H1 (cell line): ENCODE results near the gene IL17RD. TPM values are rescaled to one million over a fixed set of nuclear protein-coding genes. Genes with fewer than 3 reads are reported as not detected.

ENCODE experiments used
- CTCF ChIA-PET: fragments of 300-600 bp; sonication (Branson Sonifier 250); formaldehyde crosslinking; loops from one replicate; lab custom pipeline; 2021; ENCODE audit not compliant: partially characterized antibody; lab: Charles Lee
- POLR2A ChIA-PET: fragments of 300-600 bp; sonication (Branson Sonifier 250); formaldehyde crosslinking; loops from one replicate; lab custom pipeline; 2021; ENCODE audit warnings: inconsistent platforms; ENCODE audit not compliant: partially characterized antibody; lab: Charles Lee
- DNase-seq, 2 experiments: peaks; one replicate each; pipeline versions ENCODE4 v3.0.0 to v3.0.0-alpha.2; 2010 to 2022; ENCODE audit warnings: low spot score in 2 of 2, low read depth in 1 of 2, mixed read lengths in 1 of 2
- FAIRE-seq: peaks from 2 replicates; lab custom pipeline; 2011; peaks lifted over from hg19 to GRCh38; lab: Jason Lieb, UNC
- H2AFZ ChIP-seq: 2 replicates; pipeline ENCODE4 v1.8.1; 2012; ENCODE audit warnings: low read length, inconsistent platforms
- H2AK5ac ChIP-seq: 2 replicates; pipeline ENCODE4 v1.6.1; 2013; ENCODE audit warnings: low read depth, low read length
- H2BK120ac ChIP-seq: replicated peaks from 2 replicates; pipeline ENCODE3; 2013; ENCODE audit warnings: low read depth, low read length, inconsistent platforms
- H2BK12ac ChIP-seq: 2 replicates; pipeline ENCODE4 v1.6.1; 2013; ENCODE audit warnings: low read depth, low read length
- H2BK15ac ChIP-seq: 2 replicates; pipeline ENCODE4 v1.6.1; 2013; ENCODE audit warnings: low read length
- H2BK20ac ChIP-seq: 2 replicates; pipeline ENCODE4 v1.6.1; 2013; ENCODE audit warnings: low read length
- H2BK5ac ChIP-seq: 2 replicates; pipeline ENCODE4 v1.6.1; 2013; ENCODE audit warnings: low read depth, low read length
- H3K14ac ChIP-seq: 2 replicates; pipeline ENCODE4 v1.6.1; 2013; ENCODE audit warnings: inconsistent platforms; ENCODE audit not compliant: insufficient read length
- H3K18ac ChIP-seq: 2 replicates; pipeline ENCODE4 v1.6.1; 2013; ENCODE audit warnings: low read length; ENCODE audit errors: extremely low read depth
- H3K23ac ChIP-seq: 2 replicates; pipeline ENCODE4 v1.6.1; 2013; ENCODE audit warnings: inconsistent platforms; ENCODE audit not compliant: insufficient read length
- H3K23me2 ChIP-seq: 2 replicates; pipeline ENCODE4 v1.6.1; 2013; ENCODE audit warnings: low read depth, low read length
- H3K27ac ChIP-seq: 2 replicates; pipeline ENCODE4 v1.6.1; 2011; ENCODE audit warnings: low read depth, low read length, inconsistent platforms
- H3K27me3 ChIP-seq, 4 experiments: replicated peaks in 1 of 4; 1 replicate in 1 of 4; 2 replicates in 3 of 4; pipeline versions ENCODE4 v1.6.1 to v1.8.1; 2011 to 2013; ENCODE audit warnings: low read length in 3 of 4, mild to moderate bottlenecking in 3 of 4, inconsistent platforms in 2 of 4, mixed read lengths in 2 of 4, moderate library complexity in 1 of 4; ENCODE audit not compliant: control insufficient read depth in 3 of 4, insufficient read depth in 3 of 4; ENCODE audit errors: extremely low read depth in 1 of 4
- H3K36me3 ChIP-seq, 4 experiments: 2 replicates each; pipeline versions ENCODE4 v1.6.1 to v1.8.1; 2011 to 2013; ENCODE audit warnings: mild to moderate bottlenecking in 4 of 4, low read length in 3 of 4, moderate library complexity in 2 of 4, control low read depth in 1 of 4, inconsistent platforms in 1 of 4; ENCODE audit not compliant: insufficient read depth in 4 of 4, control insufficient read depth in 2 of 4
- H3K4ac ChIP-seq: replicated peaks from 2 replicates; pipeline ENCODE3; 2013; ENCODE audit warnings: low read length, low read depth, mixed read lengths, inconsistent platforms; ENCODE audit not compliant: insufficient read length
- H3K4me1 ChIP-seq, 4 experiments: replicated peaks in 1 of 4; 1 replicate in 1 of 4; 2 replicates in 3 of 4; pipeline versions ENCODE4 v1.6.1 to v1.8.1; 2011 to 2013; ENCODE audit warnings: low read length in 3 of 4, inconsistent platforms in 2 of 4, mixed read lengths in 1 of 4; ENCODE audit not compliant: insufficient read depth in 4 of 4, control insufficient read depth in 3 of 4
- H3K4me2 ChIP-seq, 2 experiments: 2 replicates each; pipeline versions ENCODE4 v1.6.1 to v1.8.1; 2011 to 2013; ENCODE audit warnings: low read depth in 2 of 2, low read length in 2 of 2, control low read depth in 1 of 2, inconsistent platforms in 1 of 2, mild to moderate bottlenecking in 1 of 2; ENCODE audit not compliant: insufficient read depth in 1 of 2
- H3K4me3 ChIP-seq, 4 experiments: fragments of 200-600, 300-600 bp in 1 of 4; sonication (generic), shearing (Covaris generic), sonication (Bioruptor Twin) in 1 of 4; 2 replicates each; pipeline versions ENCODE4 v1.5.1 to v1.8.1; 2011 to 2016; ENCODE audit warnings: low read length in 4 of 4, low read depth in 3 of 4, control low read depth in 2 of 4, inconsistent platforms in 2 of 4, mild to moderate bottlenecking in 2 of 4, mixed read lengths in 1 of 4, moderate library complexity in 1 of 4; ENCODE audit not compliant: insufficient read depth in 2 of 4; ENCODE audit errors: extremely low read depth in 1 of 4
- H3K56ac ChIP-seq: replicated peaks from 2 replicates; pipeline ENCODE3; 2013; ENCODE audit warnings: low read depth, mild to moderate bottlenecking, mixed read lengths, low read length, inconsistent platforms; ENCODE audit not compliant: insufficient read length
- H3K79me1 ChIP-seq: 2 replicates; pipeline ENCODE4 v1.6.1; 2013; ENCODE audit warnings: low read depth, low read length, control low read depth
- H3K79me2 ChIP-seq, 2 experiments: 2 replicates each; pipeline versions ENCODE4 v1.6.1 to v1.8.1; 2012 to 2013; ENCODE audit warnings: low read length in 2 of 2, mild to moderate bottlenecking in 2 of 2, inconsistent platforms in 1 of 2; ENCODE audit not compliant: insufficient read depth in 2 of 2, control insufficient read depth in 1 of 2
- H3K9ac ChIP-seq, 4 experiments: replicated peaks in 1 of 4; 1 replicate in 1 of 4; 2 replicates in 3 of 4; pipeline versions ENCODE4 v1.6.1 to v1.8.1; 2011 to 2013; ENCODE audit warnings: low read depth in 3 of 4, low read length in 3 of 4, control low read depth in 2 of 4, mild to moderate bottlenecking in 2 of 4, moderate library complexity in 2 of 4, inconsistent platforms in 1 of 4; ENCODE audit errors: extremely low read depth in 1 of 4
- H3K9me3 ChIP-seq, 2 experiments: 2 replicates each; pipeline versions ENCODE4 v1.6.1 to v1.8.1; 2012 to 2013; ENCODE audit warnings: mild to moderate bottlenecking in 2 of 2, moderate library complexity in 2 of 2, control low read depth in 1 of 2, inconsistent platforms in 1 of 2, low read depth in 1 of 2, low read length in 1 of 2, mixed read lengths in 1 of 2; ENCODE audit not compliant: insufficient read depth in 2 of 2
- H4K20me1 ChIP-seq, 2 experiments: replicated peaks in 1 of 2; 2 replicates each; pipeline versions ENCODE3 to v1.8.1; 2011 to 2013; ENCODE audit warnings: inconsistent platforms in 2 of 2, low read length in 2 of 2, mild to moderate bottlenecking in 1 of 2; ENCODE audit not compliant: insufficient read depth in 2 of 2, control insufficient read depth in 1 of 2
- H4K5ac ChIP-seq: 2 replicates; pipeline ENCODE4 v1.6.1; 2013; ENCODE audit warnings: low read length, low read depth, mixed read lengths, inconsistent platforms; ENCODE audit not compliant: insufficient read length
- H4K8ac ChIP-seq: 2 replicates; pipeline ENCODE4 v1.8.0; 2013; ENCODE audit warnings: mild to moderate bottlenecking, moderate library complexity, low read length, inconsistent platforms; ENCODE audit not compliant: insufficient read depth; ENCODE audit errors: extremely low read depth
- H4K91ac ChIP-seq: replicated peaks from 2 replicates; pipeline ENCODE3; 2013; ENCODE audit warnings: low read length, mixed read lengths, inconsistent platforms; ENCODE audit not compliant: insufficient read length
- ATF2 ChIP-seq: IDR thresholded peaks from 2 replicates; pipeline ENCODE4 v1.6.1; 2012; ENCODE audit warnings: low read length, inconsistent platforms
- CREB1 ChIP-seq: IDR thresholded peaks from 2 replicates; pipeline ENCODE4 v1.6.1; 2012; ENCODE audit warnings: inconsistent platforms
- CTCF ChIP-seq, 3 experiments: IDR thresholded peaks; 1 replicate in 2 of 3; 2 replicates in 1 of 3; pipeline versions ENCODE4 v1.5.1 to v1.6.1; 2011; ENCODE audit warnings: low read length in 3 of 3, mild to moderate bottlenecking in 3 of 3, inconsistent platforms in 2 of 3, low read depth in 1 of 3, moderate library complexity in 1 of 3; ENCODE audit not compliant: insufficient read depth in 1 of 3; ENCODE audit errors: control extremely low read depth in 1 of 3
- EP300 ChIP-seq, 2 experiments: IDR thresholded peaks; 1 replicate in 1 of 2; 2 replicates in 1 of 2; pipeline ENCODE4 v1.6.1; 2011 to 2012; ENCODE audit warnings: low read depth in 2 of 2, low read length in 2 of 2, mild to moderate bottlenecking in 2 of 2, borderline replicate concordance in 1 of 2, inconsistent platforms in 1 of 2, moderate library complexity in 1 of 2
- POU5F1 ChIP-seq: IDR thresholded peaks from 2 replicates; pipeline ENCODE4 v1.6.1; 2011; ENCODE audit warnings: low read depth, mild to moderate bottlenecking, low read length, moderate library complexity
- RBBP5 ChIP-seq: IDR thresholded peaks from 2 replicates; pipeline ENCODE4 v1.7.1; 2012; ENCODE audit warnings: low read depth, mild to moderate bottlenecking, inconsistent platforms, low read length, moderate library complexity, borderline replicate concordance
- SUZ12 ChIP-seq: fragments of 200-600 bp; sonication (generic); IDR thresholded peaks from 2 replicates; pipeline ENCODE4 v1.6.1; 2012; ENCODE audit warnings: mild to moderate bottlenecking, inconsistent platforms, low read length, moderate library complexity, mixed read lengths
- WGBS, 2 experiments: shearing (Covaris generic) in 1 of 2; methylation state at CpG; one replicate each; pipeline versions ENCODE4 v1.1.6 to v1.1.7; 2013 to 2015; ENCODE audit warnings: low lambda C conversion rate in 2 of 2, mixed read lengths in 2 of 2, inconsistent platforms in 1 of 2, low coverage in 1 of 2, missing lambda C conversion rate in 1 of 2; ENCODE audit not compliant: insufficient replicate concordance in 2 of 2, insufficient coverage in 1 of 2, insufficient read length in 1 of 2; ENCODE audit errors: extremely low coverage in 1 of 2, missing lambda C conversion rate in 1 of 2; 5-methylcytosine and 5-hydroxymethylcytosine counted together
- polyA plus RNA-seq, 7 experiments: library from polyadenylated mRNA; depleted of rRNA in 3 of 7; stranded (reverse) in 5 of 7; unstranded in 2 of 7; fragments of >200 nt in 5 of 7; fragments of 200-250 nt in 2 of 7; gene quantifications; 1 replicate in 5 of 7; 2 replicates in 1 of 7; 4 replicates in 1 of 7; pipeline versions ENCODE4 v1.2.1 to v1.2.3, GENCODE V29; 2011 to 2013; ENCODE audit warnings: missing spikeins in 2 of 7, mixed read lengths in 2 of 7
- total RNA-seq: library from RNA; stranded (reverse); fragmentation: NEBNext Ultra II Directional; extraction: Animal tissue kit (Norgen Biotek cat#: 25700); gene quantifications from 2 replicates; pipeline ENCODE4 v1.2.1, GENCODE V29; 2021

IL17RD gene
- total and polyA plus RNA-seq, 2 of the 8 experiments (the other 6 are each of a cell fraction or from before 2014, with no cell fraction given) = 10.9 to 48.9 TPM

- H3K27ac ChIP-seq = no peak overlapping the region
- TF ChIP-seq RBBP5 (no peak), CTCF (IDR thresholded peaks at IDR 0.05; ENCODE audit: control extremely low read depth in 1 of 3, insufficient read depth in 1 of 3, low read depth in 1 of 3, low read length in 3 of 3) (no peak), SUZ12 (no peak), ATF2 (no peak), EP300 (IDR thresholded peaks at IDR 0.05; ENCODE audit: borderline replicate concordance in 1 of 2, low read depth in 2 of 2, low read length in 2 of 2) (no peak), POU5F1 (no peak), CREB1 (no peak)
These were observed 44.5 kb downstream of the IL17RD start for GRCh38 chr3:57120451-57121174.

More at GRCh38 chr3:57120451-57121174, 44.5 kb downstream of the IL17RD start:
- CTCF ChIA-PET = interaction anchor here (1.1 to 2.3 kb wide), 5 partner anchors 8 to 49 kb away, joined by 3 to 7 read pairs (median 6); no protein-coding TSS in a partner anchor
- no peaks in the 10 kb centered on the region for H3K23me2 ChIP-seq
- no peak overlapping the region for H2BK12ac ChIP-seq
- H3K14ac ChIP-seq = no peak overlapping the region
- H4K8ac ChIP-seq = no peak overlapping the region
- H2BK20ac ChIP-seq = no peak overlapping the region
- H3K79me1 ChIP-seq = peaks cover 2% of the 10 kb centered on the region; the same call in 1 of the 2 replicates
- no peak overlapping the region for H4K91ac ChIP-seq
- H2BK5ac ChIP-seq = no peak overlapping the region
- H2AFZ ChIP-seq = no peak overlapping the region
- peaks cover 4 to 19% (median 17%) of the 10 kb centered on the region in 4 experiments for H3K27me3 ChIP-seq
- H3K9me3 ChIP-seq = no peaks in the 10 kb centered on the region
- H3K18ac ChIP-seq = no peak overlapping the region
- H4K20me1 ChIP-seq = peaks cover 8 to 25% of the 10 kb centered on the region in 2 experiments
- POLR2A ChIA-PET = no interaction called here
- WGBS, 2 experiments = 90% methylated on average over 10 of the region's 10 CpGs; no CpG with 5 or more reads in 1 of the 2 experiments
- H3K4me3 ChIP-seq = no peak overlapping the region
- H2BK15ac ChIP-seq = no peak overlapping the region
- peaks cover 0 to 15% of the 10 kb centered on the region in 2 experiments; a peak in 2 of 4 replicates for H3K79me2 ChIP-seq
- H3K4me2 ChIP-seq = no peak overlapping the region
- no peak overlapping the region for H3K4ac ChIP-seq
- peaks cover 3 to 10% (median 7%) of the 10 kb centered on the region in 4 experiments; a peak in 6 of 7 replicates for H3K4me1 ChIP-seq
- H2AK5ac ChIP-seq = no peak overlapping the region
- H3K36me3 ChIP-seq = no peaks in the 10 kb centered on the region
- no peak overlapping the region for H2BK120ac ChIP-seq
- no peak overlapping the region for H3K23ac ChIP-seq
- H4K5ac ChIP-seq = no peak overlapping the region
- no peak for DNase-seq
- FAIRE-seq = no peak
- no peak overlapping the region for H3K9ac ChIP-seq
- no peak overlapping the region for H3K56ac ChIP-seq
